ENCODE data around the gene GALNT2.

GALNT2 gene

DNA sequence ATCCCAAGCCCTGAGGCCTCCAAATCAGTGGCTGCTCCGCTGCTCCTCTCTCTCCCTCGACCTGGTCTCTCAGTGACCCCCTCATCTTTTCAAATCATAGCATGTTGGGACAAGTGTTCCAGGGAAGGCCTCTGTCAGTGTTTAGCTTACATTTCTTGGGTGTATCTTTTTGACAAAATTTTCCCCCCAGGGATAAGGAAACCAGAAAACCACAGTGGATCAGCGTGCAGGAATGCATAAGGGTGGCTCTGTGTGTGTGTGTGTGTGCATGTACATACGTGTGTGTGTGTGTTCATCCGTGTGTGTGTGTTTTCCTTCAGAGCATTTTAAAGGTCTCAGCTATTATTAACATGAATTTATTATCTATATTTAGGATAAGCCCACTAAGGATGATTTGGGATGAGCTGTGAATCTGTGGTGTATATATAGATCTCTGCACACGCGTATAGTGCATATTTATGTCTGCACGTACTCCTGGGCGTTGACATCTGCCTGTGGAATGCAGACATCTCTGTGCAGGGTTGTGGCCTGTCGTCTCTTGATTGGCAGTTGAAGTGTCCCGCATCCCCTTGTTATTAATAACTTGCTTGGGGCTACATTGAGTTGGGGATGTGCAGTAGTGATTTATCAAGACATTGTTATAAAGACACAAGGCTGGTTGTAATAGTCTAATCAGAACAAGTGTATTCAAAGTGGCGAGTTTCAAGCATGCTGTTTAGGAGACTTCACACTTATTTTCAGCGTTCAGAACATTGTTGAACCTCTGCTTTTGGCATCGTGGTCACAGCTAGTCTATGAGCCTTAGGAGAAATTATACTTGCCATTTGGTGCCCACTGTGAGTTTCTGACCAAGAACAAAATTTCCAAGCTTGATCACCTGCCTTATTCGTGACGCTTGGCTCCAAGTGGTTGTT, 55.6 kb downstream of the GALNT2 start:
- H3K27me3 ChIP-seq (ENCODE audit: low read length): no peaks in the 10 kb centered on the region
- H3K4me2 ChIP-seq (ENCODE audit: low read depth, low read length, poor library complexity, severe bottlenecking): peak overlapping the region; percentile 61
- peak overlapping the region; percentile 16; the same call in 1 of the 2 replicates for H3K9ac ChIP-seq (ENCODE audit: low read length)
- H3K9me2 ChIP-seq (replicated peaks; ENCODE audit: insufficient read depth, low read length): no peaks in the 10 kb centered on the region
- H3K4me3 ChIP-seq (ENCODE audit: insufficient read depth, low read length, poor library complexity, severe bottlenecking): peak overlapping the region; percentile 22
- no peaks in the 10 kb centered on the region for H4K20me1 ChIP-seq (ENCODE audit: low read depth, low read length)
- H3F3A ChIP-seq (ENCODE audit: insufficient read depth): peaks cover 14% of the 10 kb centered on the region
- H2AFZ ChIP-seq (ENCODE audit: low read depth, low read length, severe bottlenecking): no peak overlapping the region
- TF ChIP-seq CTCF (IDR thresholded peaks at IDR 0.05; ENCODE audit: insufficient read depth, low read length, poor library complexity, severe bottlenecking) (no peak), EZH2phosphoT487 (conservative IDR thresholded peaks at IDR 0.05; ENCODE audit: low read length) (no peak)
- no peaks in the 10 kb centered on the region for H3K79me2 ChIP-seq (ENCODE audit: insufficient read depth, low read length)
- no peaks in the 10 kb centered on the region for H3K9me3 ChIP-seq (ENCODE audit: insufficient read depth, low read length)
- H3K36me3 ChIP-seq (ENCODE audit: low read length): no peaks in the 10 kb centered on the region
- peak overlapping the region; percentile 89 for H3K27ac ChIP-seq (ENCODE audit: low read depth, low read length)

DNA sequence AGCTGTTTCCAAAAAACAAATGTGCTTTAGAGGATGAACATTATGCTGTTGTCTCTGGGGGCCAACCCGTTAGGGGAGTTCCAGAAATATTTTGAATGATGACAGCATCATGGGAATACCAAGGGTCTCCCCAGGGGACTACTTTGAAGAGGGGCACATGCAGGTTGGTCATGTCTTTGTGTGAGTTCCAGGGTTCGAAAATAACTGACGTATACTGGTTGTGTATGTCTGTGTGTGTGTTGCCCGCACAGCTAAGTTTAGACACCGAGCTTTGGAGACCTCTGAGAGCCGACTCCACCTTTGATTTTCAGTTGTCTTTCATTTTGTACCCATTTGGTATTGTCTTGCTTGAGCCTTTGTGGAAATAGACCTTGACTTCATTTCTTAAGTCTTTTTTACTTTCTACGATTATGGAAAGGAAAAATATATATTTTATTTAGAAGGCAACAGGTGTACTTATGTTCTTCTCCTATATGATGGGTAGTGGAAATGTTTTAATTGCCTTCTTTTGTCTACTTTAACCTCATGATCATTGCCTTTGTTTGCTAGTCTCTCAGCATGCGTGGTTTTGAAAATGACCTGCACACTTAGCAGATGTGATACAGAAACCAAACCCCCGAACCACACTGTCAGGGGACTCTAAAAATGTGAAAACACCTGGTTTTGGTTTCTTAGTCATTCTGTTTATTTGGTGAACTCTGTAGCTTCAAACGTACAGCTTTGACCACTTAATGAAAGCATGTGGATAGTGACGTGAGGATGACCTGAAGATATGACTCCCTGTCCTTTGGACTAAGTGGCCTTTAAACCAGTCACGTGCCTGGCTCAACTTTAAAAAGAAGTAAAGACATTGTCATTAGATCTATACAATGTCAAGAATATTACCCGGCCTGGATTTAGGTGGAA, 56.5 kb downstream of the GALNT2 start:
- Histone ChIP-seq H3K9me3 (ENCODE audit: insufficient read depth, low read length) (no peaks in the 10 kb centered on the region), H3K4me3 (ENCODE audit: insufficient read depth, low read length, poor library complexity, severe bottlenecking) (peak overlapping the region; percentile 22), H3K4me2 (ENCODE audit: low read depth, low read length, poor library complexity, severe bottlenecking) (peak overlapping the region; percentile 61), H3K27me3 (ENCODE audit: low read length) (no peaks in the 10 kb centered on the region), H3K9ac (ENCODE audit: low read length) (peak overlapping the region; percentile 16; the same call in 1 of the 2 replicates), H3K27ac (ENCODE audit: low read depth, low read length) (peak overlapping the region; percentile 89), H3K79me2 (ENCODE audit: insufficient read depth, low read length) (no peaks in the 10 kb centered on the region), H2AFZ (ENCODE audit: low read depth, low read length, severe bottlenecking) (no peak overlapping the region), H3K9me2 (replicated peaks; ENCODE audit: insufficient read depth, low read length) (no peaks in the 10 kb centered on the region), H3F3A (ENCODE audit: insufficient read depth) (peaks cover 14% of the 10 kb centered on the region), H4K20me1 (ENCODE audit: low read depth, low read length) (no peaks in the 10 kb centered on the region), H3K36me3 (ENCODE audit: low read length) (no peaks in the 10 kb centered on the region)
- TF ChIP-seq CTCF (IDR thresholded peaks at IDR 0.05; ENCODE audit: insufficient read depth, low read length, poor library complexity, severe bottlenecking): no peak

DNA sequence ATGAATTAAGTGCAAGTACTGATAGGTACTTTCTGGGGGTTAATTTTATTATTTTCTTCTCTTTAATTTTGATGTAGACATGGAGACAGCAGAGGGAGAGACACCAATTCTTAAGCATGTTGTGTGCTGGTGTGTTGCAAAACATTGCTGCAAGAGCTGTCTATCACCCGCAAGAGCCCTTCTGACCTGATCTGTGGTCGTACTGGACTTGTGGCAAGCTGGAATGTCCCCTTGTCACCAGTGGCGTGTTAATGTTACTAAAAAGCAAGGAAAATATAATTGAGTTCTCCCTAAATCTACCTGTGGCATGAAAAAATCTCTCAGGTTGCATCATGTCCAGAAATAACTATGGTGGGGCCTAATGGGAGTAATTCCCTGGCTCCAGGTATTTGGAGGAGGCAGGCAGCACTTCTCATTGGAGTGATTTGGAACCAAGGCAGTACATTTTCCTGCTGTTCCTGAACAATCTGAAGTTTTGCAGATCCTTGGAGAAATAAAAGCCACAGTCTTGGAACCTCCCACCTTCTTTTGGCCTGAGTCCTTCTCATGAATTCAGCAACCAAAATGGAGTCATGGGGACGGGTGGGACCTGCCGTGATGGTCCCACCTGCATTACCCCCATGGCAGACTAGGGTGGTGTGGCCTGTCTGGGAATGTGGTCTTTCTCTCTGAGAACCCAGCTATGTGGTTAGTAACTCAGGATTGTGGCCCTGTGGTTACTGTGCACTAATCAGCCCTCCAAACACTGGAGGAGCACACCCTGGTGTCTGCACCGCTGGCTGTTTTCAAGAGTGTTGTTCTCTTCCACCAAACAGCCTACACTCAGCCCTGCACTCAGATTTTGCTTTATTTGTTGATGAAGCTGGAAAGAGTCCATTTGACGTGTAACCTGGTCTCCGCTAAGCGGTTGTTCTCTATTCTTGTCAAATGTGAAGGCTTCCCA, 57.4 kb downstream of the GALNT2 start:
- no peaks in the 10 kb centered on the region for H3K79me2 ChIP-seq (ENCODE audit: insufficient read depth, low read length)
- H3K9ac ChIP-seq (ENCODE audit: low read length): 0 out of 2 replicates have a peak overlapping the region, but pooled peaks have one; percentile 16
- H3K27me3 ChIP-seq (ENCODE audit: low read length): no peaks in the 10 kb centered on the region
- peak overlapping the region; percentile 61 for H3K4me2 ChIP-seq (ENCODE audit: low read depth, low read length, poor library complexity, severe bottlenecking)
- no peaks in the 10 kb centered on the region for H3K9me3 ChIP-seq (ENCODE audit: insufficient read depth, low read length)
- H3K36me3 ChIP-seq (ENCODE audit: low read length): no peaks in the 10 kb centered on the region
- no peaks in the 10 kb centered on the region for H4K20me1 ChIP-seq (ENCODE audit: low read depth, low read length)
- TF ChIP-seq CTCF (IDR thresholded peaks at IDR 0.05; ENCODE audit: insufficient read depth, low read length, poor library complexity, severe bottlenecking) (no peak), EZH2phosphoT487 (conservative IDR thresholded peaks at IDR 0.05; ENCODE audit: low read length) (no peak)
- H2AFZ ChIP-seq (ENCODE audit: low read depth, low read length, severe bottlenecking): no peak overlapping the region
- H3F3A ChIP-seq (ENCODE audit: insufficient read depth): peaks cover 14% of the 10 kb centered on the region
- no peaks in the 10 kb centered on the region for H3K9me2 ChIP-seq (replicated peaks; ENCODE audit: insufficient read depth, low read length)
- peak overlapping the region; percentile 89 for H3K27ac ChIP-seq (ENCODE audit: low read depth, low read length)
- H3K4me3 ChIP-seq (ENCODE audit: insufficient read depth, low read length, poor library complexity, severe bottlenecking): peak overlapping the region; percentile 22
